Measurements from ENCODE around the gene GDF2.
A peak's percentile ranks its signal among the peaks of the same experiment; 100 is the strongest.

GDF2 gene

GRCh38 chr10:47335906-47336305 lies 13.7 kb downstream of the GDF2 start:
- no peak for DNase-seq

- DNase-seq: no peak
Observed at GRCh38 chr10:47336387-47337134, 14.3 kb downstream of the GDF2 start.

GRCh38 chr10:47337310-47337709 lies 15.1 kb downstream of the GDF2 start:
- no peak for DNase-seq

GRCh38 chr10:47339186-47339735 lies 17.0 kb downstream of the GDF2 start:
- no peak for DNase-seq

GRCh38 chr10:47339759-47340607 lies 17.7 kb downstream of the GDF2 start:
- DNase-seq: no peak

GRCh38 chr10:47340608-47341170 lies 18.4 kb downstream of the GDF2 start:
- DNase-seq: peak; percentile 66

GRCh38 chr10:47344996-47345870 lies 23.0 kb downstream of the GDF2 start:
- DNase-seq: no peak

- DNase-seq: peak; percentile 97
Observed at GRCh38 chr10:47346581-47347302, 24.5 kb downstream of the GDF2 start.

GRCh38 chr10:47347303-47347675 lies 25.0 kb downstream of the GDF2 start:
- peak; percentile 70 for DNase-seq

GRCh38 chr10:47348138-47348651 lies 25.9 kb downstream of the GDF2 start, which contains the start of gene RBP3:
Gene RBP3, plus strand, starts transcription at chr10:47348363. Its CDS starts 122 bp downstream, at chr10:47348485.
- DNase-seq: peak; percentile 92

- DNase-seq: peak; percentile 19
Observed at GRCh38 chr10:47348661-47349470, 26.6 kb downstream of the GDF2 start.

GRCh38 chr10:47349516-47349915 lies 27.3 kb downstream of the GDF2 start:
- DNase-seq: no peak

- no peak for DNase-seq
Observed at GRCh38 chr10:47349941-47350371, 27.7 kb downstream of the GDF2 start.

- DNase-seq: no peak
Observed at GRCh38 chr10:47350671-47351640, 28.7 kb downstream of the GDF2 start.

GRCh38 chr10:47351899-47352815 lies 29.9 kb downstream of the GDF2 start:
- DNase-seq: peak; percentile 15

GRCh38 chr10:47353351-47353750 lies 31.1 kb downstream of the GDF2 start:
- no peak for DNase-seq

- DNase-seq: peak; percentile 9
Observed at GRCh38 chr10:47354165-47354564, 31.9 kb downstream of the GDF2 start.

GRCh38 chr10:47354900-47355299 lies 32.6 kb downstream of the GDF2 start:
- no peak for DNase-seq

All from NCI-H82 (cell line).